Measurements from ENCODE around the gene UPF2. TPM values are rescaled to one million over a fixed set of nuclear protein-coding genes. Genes with fewer than 3 reads are reported as not detected.
"Not testable (repeated sequence)": the region's sequence is repeated elsewhere in the genome, so short reads cannot be mapped to it uniquely, and the experiment has no call there.

The UPF2 gene
- total RNA-seq, 6 experiments from 2014 or later = 18.3 to 24.1 (median 22.0) TPM

GRCh38 chr10:12077580-12078180, 35.1 kb upstream of the UPF2 start:
- TF ChIP-seq, protein P1, sequence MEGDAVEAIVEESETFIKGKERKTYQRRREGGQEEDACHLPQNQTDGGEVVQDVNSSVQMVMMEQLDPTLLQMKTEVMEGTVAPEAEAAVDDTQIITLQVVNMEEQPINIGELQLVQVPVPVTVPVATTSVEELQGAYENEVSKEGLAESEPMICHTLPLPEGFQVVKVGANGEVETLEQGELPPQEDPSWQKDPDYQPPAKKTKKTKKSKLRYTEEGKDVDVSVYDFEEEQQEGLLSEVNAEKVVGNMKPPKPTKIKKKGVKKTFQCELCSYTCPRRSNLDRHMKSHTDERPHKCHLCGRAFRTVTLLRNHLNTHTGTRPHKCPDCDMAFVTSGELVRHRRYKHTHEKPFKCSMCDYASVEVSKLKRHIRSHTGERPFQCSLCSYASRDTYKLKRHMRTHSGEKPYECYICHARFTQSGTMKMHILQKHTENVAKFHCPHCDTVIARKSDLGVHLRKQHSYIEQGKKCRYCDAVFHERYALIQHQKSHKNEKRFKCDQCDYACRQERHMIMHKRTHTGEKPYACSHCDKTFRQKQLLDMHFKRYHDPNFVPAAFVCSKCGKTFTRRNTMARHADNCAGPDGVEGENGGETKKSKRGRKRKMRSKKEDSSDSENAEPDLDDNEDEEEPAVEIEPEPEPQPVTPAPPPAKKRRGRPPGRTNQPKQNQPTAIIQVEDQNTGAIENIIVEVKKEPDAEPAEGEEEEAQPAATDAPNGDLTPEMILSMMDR (IDR thresholded peaks at IDR 0.05) = no peak
- Mint-ChIP-seq H3K36me3 (ENCODE audit: low read depth) (peaks cover 16% of the 10 kb centered on the region; the same call in 1 of the 2 replicates), H3K4me1 (ENCODE audit: low read depth) (peaks cover 15% of the 10 kb centered on the region), H3K27me3 (ENCODE audit: insufficient read depth) (no peaks in the 10 kb centered on the region; the same call in 1 of the 2 replicates), H3K4me3 (no peak overlapping the region), H3K9me3 (no peaks in the 10 kb centered on the region), H3K27ac (no peak overlapping the region)
- DNase-seq = no peak

GRCh38 chr10:12073526-12073925, 30.9 kb upstream of the UPF2 start:
- no peak overlapping the region for H3K4me3 Mint-ChIP-seq
- peaks cover 7% of the 10 kb centered on the region; the same call in 1 of the 2 replicates for H3K36me3 Mint-ChIP-seq (ENCODE audit: low read depth)
- peaks cover 15% of the 10 kb centered on the region for H3K4me1 Mint-ChIP-seq (ENCODE audit: low read depth)
- peaks cover under 1% of the 10 kb centered on the region; the same call in 1 of the 2 replicates for H3K27me3 Mint-ChIP-seq (ENCODE audit: insufficient read depth)
- peak; percentile 15 for DNase-seq
- peak overlapping the region; percentile 55; the same call in 1 of the 2 replicates for H3K27ac Mint-ChIP-seq
- TF ChIP-seq, protein P1 (IDR thresholded peaks at IDR 0.05) = no peak
- no peaks in the 10 kb centered on the region for H3K9me3 Mint-ChIP-seq

- H3K9me3 Mint-ChIP-seq; H3K36me3 Mint-ChIP-seq (ENCODE audit: low read depth); H3K27me3 Mint-ChIP-seq (ENCODE audit: insufficient read depth); H3K4me3 Mint-ChIP-seq; DNase-seq; H3K27ac Mint-ChIP-seq: not testable (repeated sequence)
- H3K4me1 Mint-ChIP-seq (ENCODE audit: low read depth) = peaks cover 28% of the 10 kb centered on the region
These were observed 28.8 kb upstream of the UPF2 start for GRCh38 chr10:12071441-12071840.

DNA sequence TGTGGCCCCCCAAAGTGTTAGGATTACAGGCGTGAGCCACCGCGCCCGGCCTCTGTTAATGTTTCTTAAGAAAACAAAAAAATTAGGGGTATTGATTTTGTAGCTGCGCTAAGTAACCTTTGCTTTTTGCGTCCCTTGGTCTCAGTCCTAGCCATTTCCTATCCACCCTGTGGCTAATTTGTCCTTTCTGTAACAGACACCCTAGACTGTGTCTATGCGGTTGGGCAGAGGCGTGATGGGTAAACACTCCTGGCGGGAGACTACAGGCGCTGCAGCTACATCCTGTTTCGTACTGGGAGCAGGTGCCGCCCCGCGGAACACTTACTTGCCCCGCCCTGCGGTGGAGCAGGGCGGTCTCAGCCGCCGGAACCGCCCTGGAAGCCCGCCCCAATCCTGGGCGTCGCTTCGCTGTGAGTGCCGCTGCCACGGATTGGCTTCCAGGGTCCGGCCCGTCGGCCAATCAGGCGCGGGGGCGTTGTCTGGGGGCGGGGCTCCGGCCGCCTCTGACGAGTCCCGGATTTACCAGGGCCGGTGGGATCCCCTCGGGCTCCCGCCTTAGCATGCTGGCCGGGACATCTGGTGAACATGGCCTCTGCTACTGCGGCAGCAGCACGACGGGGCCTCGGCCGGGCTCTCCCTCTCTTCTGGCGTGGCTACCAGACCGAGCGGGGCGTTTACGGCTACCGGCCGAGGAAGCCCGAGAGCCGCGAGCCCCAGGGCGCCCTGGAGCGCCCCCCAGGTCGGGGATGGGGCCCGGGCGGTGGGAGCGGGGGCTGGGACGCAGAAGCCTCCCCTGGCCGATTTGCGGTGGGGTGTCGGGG, 26.1 kb upstream of the UPF2 start, which contains the start of gene DHTKD1:
Gene DHTKD1 (plus strand): TSS at position 506 of the 821 bp plus-strand sequence. CDS start 80 bp downstream, at position 586.
- peak within 1 kb of the TSS; percentile 88 for H3K4me3 Mint-ChIP-seq
- TF ChIP-seq, protein P1 (IDR thresholded peaks at IDR 0.05) = peak; percentile 48; the same call in 1 of the 2 replicates
- H3K9me3 Mint-ChIP-seq = no peaks in the 10 kb centered on the region
- H3K36me3 Mint-ChIP-seq (ENCODE audit: low read depth) = no peaks in the 10 kb centered on the region
- H3K4me1 Mint-ChIP-seq (ENCODE audit: low read depth) = peaks cover 28% of the 10 kb centered on the region
- peak; percentile 96 for DNase-seq
- peaks cover 1% of the 10 kb centered on the region; the same call in 1 of the 2 replicates for H3K27me3 Mint-ChIP-seq (ENCODE audit: insufficient read depth)
- peak within 1 kb of the TSS; percentile 88 for H3K27ac Mint-ChIP-seq

DNA sequence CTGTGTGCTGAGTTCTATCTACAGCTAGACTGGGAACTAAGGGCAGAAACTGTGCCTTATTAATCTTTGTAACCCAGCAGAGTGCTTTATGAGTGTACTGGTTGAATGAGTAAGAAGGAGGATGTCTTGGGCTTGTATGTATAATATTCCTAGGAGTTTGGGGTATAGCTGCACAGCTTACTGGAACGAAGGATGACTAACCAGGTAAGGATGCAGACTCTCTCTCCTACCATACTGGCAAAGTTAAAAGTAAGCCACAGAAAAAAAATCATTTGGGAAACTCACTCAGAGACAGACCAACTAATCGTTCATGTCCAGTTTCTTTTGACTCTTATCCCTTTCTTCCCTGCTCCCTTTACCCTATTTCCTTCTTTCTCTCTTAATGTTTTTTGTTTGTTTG, 24.7 kb upstream of the UPF2 start:
- Mint-ChIP-seq H3K4me3 (peak overlapping the region; percentile 71), H3K27me3 (ENCODE audit: insufficient read depth) (peaks cover 1% of the 10 kb centered on the region; the same call in 1 of the 2 replicates), H3K27ac (peak overlapping the region; percentile 79), H3K36me3 (ENCODE audit: low read depth) (no peaks in the 10 kb centered on the region), H3K9me3 (no peaks in the 10 kb centered on the region), H3K4me1 (ENCODE audit: low read depth) (peaks cover 28% of the 10 kb centered on the region)
- TF ChIP-seq, protein P1 (IDR thresholded peaks at IDR 0.05) = no peak
- peak; percentile 94 for DNase-seq

DNA sequence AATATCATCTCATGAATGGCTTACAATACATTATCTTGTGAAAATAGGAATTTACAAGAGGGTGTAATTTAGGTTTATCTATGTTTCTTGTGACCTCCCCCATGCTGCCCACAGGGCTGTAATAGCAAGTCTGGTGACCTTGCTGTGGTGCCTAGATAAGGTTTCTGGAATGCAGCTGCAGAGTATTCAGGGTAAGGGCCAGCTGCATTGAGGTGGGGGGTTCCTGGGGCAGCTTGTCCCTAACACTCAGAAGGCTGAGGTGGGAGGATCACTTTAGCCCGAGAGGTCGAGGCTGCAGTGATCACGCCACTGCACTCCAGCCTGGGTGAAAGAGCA, 20.8 kb upstream of the UPF2 start:
- peaks cover 13% of the 10 kb centered on the region for H3K4me1 Mint-ChIP-seq (ENCODE audit: low read depth)

More for the DNA sequence above, 20.8 kb upstream of the UPF2 start:
- H3K27me3 Mint-ChIP-seq (ENCODE audit: insufficient read depth) = peaks cover under 1% of the 10 kb centered on the region; the same call in 1 of the 2 replicates
- H3K36me3 Mint-ChIP-seq (ENCODE audit: low read depth) = no peaks in the 10 kb centered on the region
- no peak overlapping the region for H3K4me3 Mint-ChIP-seq
- H3K27ac Mint-ChIP-seq = no peak overlapping the region
- TF ChIP-seq, protein P1 (IDR thresholded peaks at IDR 0.05) = no peak
- no peaks in the 10 kb centered on the region for H3K9me3 Mint-ChIP-seq
- no peak for DNase-seq
